ENCODE results near the gene RBM10. TPM values are rescaled to one million over a fixed set of nuclear protein-coding genes. Genes with fewer than 3 reads are reported as not detected.

Gene RBM10
- total and polyA plus RNA-seq, 2 donors (not counting 3 experiments of a cell fraction or from before 2014, with no cell fraction given) = 37.3 to 51.5 TPM

- H3K4me3 ChIP-seq (replicated peaks in 1 of 3; ENCODE audit: insufficient read depth in 1 of 3, low read depth in 1 of 3, low read length in 3 of 3) = no peak overlapping the region
- no peak for TF ChIP-seq POLR2AphosphoS5 (IDR thresholded peaks at IDR 0.05; ENCODE audit: insufficient read depth, low read depth, low read length)
- no peak for TF ChIP-seq CTCF (IDR thresholded peaks at IDR 0.05; ENCODE audit: extremely low read depth in 1 of 2, insufficient read depth in 1 of 2, low read depth in 1 of 2, low read length in 2 of 2)
- TF ChIP-seq JUN (IDR thresholded peaks at IDR 0.05; ENCODE audit: borderline replicate concordance, insufficient read depth, insufficient read length, low read depth) = no peak
- no peak for TF ChIP-seq MAX (IDR thresholded peaks at IDR 0.05; ENCODE audit: insufficient read depth, insufficient read length)
- TF ChIP-seq POLR2A (IDR thresholded peaks at IDR 0.05; ENCODE audit: low read depth, low read length) = no peak
- no peak for TF ChIP-seq FOS (IDR thresholded peaks at IDR 0.05; ENCODE audit: borderline replicate concordance, insufficient read depth, low read length)
- TF ChIP-seq EZH2 (IDR thresholded peaks at IDR 0.05; ENCODE audit: borderline replicate concordance, low read depth, low read length, severe bottlenecking) = no peak
- no peaks in the 10 kb centered on the region for H3K27me3 ChIP-seq (ENCODE audit: control insufficient read depth in 2 of 2, insufficient read depth in 2 of 2, low read length in 2 of 2)
- BruUV-seq (replicated peaks) = no TSS peak
- peaks cover 23% of the 10 kb centered on the region for H3K4me1 ChIP-seq (ENCODE audit: control insufficient read depth, extremely low read depth, insufficient read depth, low read length)
- no peak overlapping the region for H3K4me2 ChIP-seq (ENCODE audit: insufficient read depth, low read length)
- no peak overlapping the region for H3K27ac ChIP-seq (ENCODE audit: insufficient read depth, low read depth, low read length)
- ChIA-PET CTCF (no interaction called here), POLR2A (no interaction called here)
- H4K20me1 ChIP-seq (replicated peaks; ENCODE audit: control insufficient read depth, extremely low read depth, insufficient read depth, low read length) = no peaks in the 10 kb centered on the region
- no peak for DNase-seq (ENCODE audit: low read depth, low spot score)
- H3K36me3 ChIP-seq (ENCODE audit: control insufficient read depth in 2 of 2, extremely low read depth in 1 of 2, insufficient read depth in 2 of 2, low read length in 2 of 2) = peaks cover 12 to 45% of the 10 kb centered on the region in 2 experiments
- dilution Hi-C loops (cut with MboI; ENCODE audit: extremely low pct_ligation_motif_present, low sequenced_read_pairs) (no loop called here), intact Hi-C loops (cut with micrococcal nuclease) (no loop called here)
- H3K79me2 ChIP-seq (ENCODE audit: control insufficient read depth, insufficient read depth, low read length) = peaks cover 58% of the 10 kb centered on the region
- no peaks in the 10 kb centered on the region for H3K9me3 ChIP-seq (replicated peaks; ENCODE audit: control insufficient read depth, insufficient read depth, low read length)
- no peak for FAIRE-seq
- H3K9me1 ChIP-seq (replicated peaks; ENCODE audit: control insufficient read depth, extremely low read depth, insufficient read depth, low read length) = no peaks in the 10 kb centered on the region
- no peak overlapping the region for H2AFZ ChIP-seq (ENCODE audit: low read depth, low read length)
- no peak overlapping the region for H3K9ac ChIP-seq (replicated peaks; ENCODE audit: extremely low read depth, insufficient read depth, low read length)
Observed at GRCh38 chrX:47198687-47199080, 53.7 kb downstream of the RBM10 start.

All from endothelial cell of umbilical vein (primary cell).